ENCODE data around the gene RASA2.

Gene RASA2

GRCh38 chr3:141486746-141487520, at the start of gene RASA2:
RASA2 (plus strand) TSS chr3:141487027; CDS start chr3:141487084, 57 bp downstream.
- peak; percentile 82 for DNase-seq

- DNase-seq, result no peak
These were observed 47.2 kb upstream of the RASA2 start for GRCh38 chr3:141439589-141439988.

- DNase-seq, result no peak
These were observed 45.9 kb upstream of the RASA2 start for GRCh38 chr3:141440942-141441341.

- peak; percentile 84 for DNase-seq
These were observed 45.2 kb upstream of the RASA2 start for GRCh38 chr3:141441381-141442364.

- no peak for DNase-seq
These were observed 44.4 kb upstream of the RASA2 start for GRCh38 chr3:141442446-141442845.

GRCh38 chr3:141442914-141443313, 43.9 kb upstream of the RASA2 start:
- DNase-seq, result no peak

- DNase-seq, result no peak
These were observed 42.1 kb upstream of the RASA2 start for GRCh38 chr3:141444586-141445285.

- no peak for DNase-seq
These were observed 40.8 kb upstream of the RASA2 start for GRCh38 chr3:141445990-141446389.

- no peak for DNase-seq
These were observed 40.1 kb upstream of the RASA2 start for GRCh38 chr3:141446737-141447136.

- DNase-seq, result no peak
These were observed 39.4 kb upstream of the RASA2 start for GRCh38 chr3:141447383-141447782.

GRCh38 chr3:141448606-141449220, 38.1 kb upstream of the RASA2 start:
- DNase-seq, result no peak

- DNase-seq, result no peak
These were observed 37.4 kb upstream of the RASA2 start for GRCh38 chr3:141449424-141449823.

GRCh38 chr3:141450727-141451375, 36.0 kb upstream of the RASA2 start:
- DNase-seq, result no peak

- DNase-seq, result peak; percentile 71
These were observed 34.8 kb upstream of the RASA2 start for GRCh38 chr3:141452045-141452444.

GRCh38 chr3:141452773-141453172, 34.1 kb upstream of the RASA2 start:
- no peak for DNase-seq

GRCh38 chr3:141454054-141454453, 32.8 kb upstream of the RASA2 start:
- DNase-seq, result no peak

- DNase-seq, result peak; percentile 81
These were observed 31.8 kb upstream of the RASA2 start for GRCh38 chr3:141454906-141455602.

- DNase-seq, result no peak
These were observed 31.1 kb upstream of the RASA2 start for GRCh38 chr3:141455603-141456300.

- DNase-seq, result no peak
These were observed 30.6 kb upstream of the RASA2 start for GRCh38 chr3:141456301-141456625.

GRCh38 chr3:141457624-141458236, 29.1 kb upstream of the RASA2 start:
- DNase-seq, result no peak

- DNase-seq, result no peak
These were observed 27.8 kb upstream of the RASA2 start for GRCh38 chr3:141459008-141459407.
